Calu3 (cell line): ENCODE results near the gene THOC6. TPM values are rescaled to one million over a fixed set of nuclear protein-coding genes. Genes with fewer than 3 reads are reported as not detected.
"Not testable (repeated sequence)": the region's sequence is repeated elsewhere in the genome, so short reads cannot be mapped to it uniquely, and the experiment has no call there.

Experiments used
- BruUV-seq: library from RNA; stranded (reverse); fragments of 400-500 nt; replicated peaks from 2 replicates; lab custom pipeline; 2021; lab: Mats Ljungman, UMichigan
- CTCF ChIA-PET: fragments of 300-600 bp; sonication (Branson Sonifier 250); formaldehyde crosslinking; loops from one replicate; lab custom pipeline; 2022; ENCODE audit warnings: antibody characterized with exemption; lab: Charles Lee
- DNase-seq: peaks from one replicate; pipeline ENCODE4 v3.0.0; 2022
- H3K27ac Mint-ChIP-seq: one replicate; pipeline ENCODE4 v1.8.0; 2022; ENCODE audit warnings: mixed read lengths; ENCODE audit not compliant: unreplicated experiment
- H3K27me3 Mint-ChIP-seq: one replicate; pipeline ENCODE4 v1.8.0; 2022; ENCODE audit warnings: mixed read lengths; ENCODE audit not compliant: unreplicated experiment
- H3K36me3 Mint-ChIP-seq: one replicate; pipeline ENCODE4 v1.8.0; 2022; ENCODE audit warnings: mild to moderate bottlenecking, moderate library complexity, mixed read lengths; ENCODE audit not compliant: insufficient read depth, unreplicated experiment
- H3K4me1 Mint-ChIP-seq: one replicate; pipeline ENCODE4 v1.8.0; 2022; ENCODE audit warnings: mild to moderate bottlenecking, low read depth, mixed read lengths; ENCODE audit not compliant: unreplicated experiment
- H3K4me3 Mint-ChIP-seq: one replicate; pipeline ENCODE4 v1.8.0; 2022; ENCODE audit warnings: mild to moderate bottlenecking, low read depth, moderate library complexity, mixed read lengths; ENCODE audit not compliant: unreplicated experiment
- H3K9me3 Mint-ChIP-seq: one replicate; pipeline ENCODE4 v1.8.0; 2022; ENCODE audit warnings: low read depth, mixed read lengths; ENCODE audit not compliant: unreplicated experiment
- intact Hi-C: fragments of 100-400 bp; cut with micrococcal nuclease; formaldehyde crosslinking; loops from one replicate; pipeline ENCODE4 v1.10.0; 2022; ENCODE audit not compliant: unreplicated experiment
- total RNA-seq: library from RNA; stranded (reverse); gene quantifications from 2 replicates; pipeline ENCODE4 v1.2.3, GENCODE V29; 2022
- TF ChIP-seq, protein P1 (sequence below): fragments of 200-600 bp; IDR thresholded peaks from one replicate; pipeline ENCODE4 v1.8.0; 2022; ENCODE audit warnings: antibody characterized with exemption; ENCODE audit not compliant: unreplicated experiment

THOC6 gene
- total RNA-seq, 1 experiment from 2014 or later, result 50.8 TPM

GRCh38 chr16:3051494-3051893 lies 27.7 kb downstream of the THOC6 start:
- H3K9me3 Mint-ChIP-seq, result no peaks in the 10 kb centered on the region
- BruUV-seq, result no TSS peak
- peaks cover 27% of the 10 kb centered on the region for H3K36me3 Mint-ChIP-seq
- TF ChIP-seq, protein P1, sequence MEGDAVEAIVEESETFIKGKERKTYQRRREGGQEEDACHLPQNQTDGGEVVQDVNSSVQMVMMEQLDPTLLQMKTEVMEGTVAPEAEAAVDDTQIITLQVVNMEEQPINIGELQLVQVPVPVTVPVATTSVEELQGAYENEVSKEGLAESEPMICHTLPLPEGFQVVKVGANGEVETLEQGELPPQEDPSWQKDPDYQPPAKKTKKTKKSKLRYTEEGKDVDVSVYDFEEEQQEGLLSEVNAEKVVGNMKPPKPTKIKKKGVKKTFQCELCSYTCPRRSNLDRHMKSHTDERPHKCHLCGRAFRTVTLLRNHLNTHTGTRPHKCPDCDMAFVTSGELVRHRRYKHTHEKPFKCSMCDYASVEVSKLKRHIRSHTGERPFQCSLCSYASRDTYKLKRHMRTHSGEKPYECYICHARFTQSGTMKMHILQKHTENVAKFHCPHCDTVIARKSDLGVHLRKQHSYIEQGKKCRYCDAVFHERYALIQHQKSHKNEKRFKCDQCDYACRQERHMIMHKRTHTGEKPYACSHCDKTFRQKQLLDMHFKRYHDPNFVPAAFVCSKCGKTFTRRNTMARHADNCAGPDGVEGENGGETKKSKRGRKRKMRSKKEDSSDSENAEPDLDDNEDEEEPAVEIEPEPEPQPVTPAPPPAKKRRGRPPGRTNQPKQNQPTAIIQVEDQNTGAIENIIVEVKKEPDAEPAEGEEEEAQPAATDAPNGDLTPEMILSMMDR, result no peak
- intact Hi-C loops, result no loop called here
- H3K27ac Mint-ChIP-seq, result no peak overlapping the region
- no peaks in the 10 kb centered on the region for H3K4me1 Mint-ChIP-seq
- peaks cover 54% of the 10 kb centered on the region for H3K27me3 Mint-ChIP-seq
- no peak overlapping the region for H3K4me3 Mint-ChIP-seq
- CTCF ChIA-PET, result interaction anchor here (0.6 kb wide), 1 partner anchor 820 kb away, joined by 3 read pairs; no protein-coding TSS in a partner anchor
- no peak for DNase-seq

DNA sequence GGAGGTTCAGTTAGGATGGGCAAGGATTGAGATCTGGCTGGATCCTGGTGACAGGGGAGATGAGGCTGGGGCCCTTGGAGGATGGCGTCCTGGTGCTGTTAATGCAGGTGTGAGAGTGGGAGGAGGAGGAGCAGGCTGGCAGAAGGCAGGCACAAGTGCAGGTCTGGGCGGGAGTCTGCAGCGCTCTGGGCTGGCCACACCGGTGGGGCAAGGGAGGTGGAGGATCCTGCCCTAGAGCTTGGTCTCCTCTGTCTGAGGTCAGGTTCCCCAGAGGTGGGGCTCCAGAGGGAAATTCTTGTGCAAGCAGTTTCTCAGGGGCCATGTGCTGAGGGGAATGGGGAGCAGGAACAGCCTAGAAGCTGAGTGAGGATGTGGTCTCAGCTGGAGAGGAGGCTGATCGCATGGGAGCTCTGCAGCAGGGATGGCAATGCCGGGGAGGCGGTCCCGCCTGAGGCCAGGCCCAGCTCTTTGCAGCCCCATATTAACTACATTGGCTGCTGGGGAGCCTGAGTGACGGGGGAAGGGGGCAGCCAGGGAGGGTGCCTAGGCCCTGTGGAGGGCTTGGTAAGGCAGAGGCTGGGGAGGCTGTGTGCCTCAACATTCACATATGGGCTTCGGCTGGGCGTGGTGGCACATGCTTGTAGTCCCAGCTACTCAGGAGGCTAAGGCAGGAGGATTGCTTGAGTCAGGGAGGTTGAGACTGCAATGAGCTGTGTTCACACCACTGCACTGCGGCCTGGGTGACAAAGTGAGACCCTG lies 28.9 kb downstream of the THOC6 start:
- H3K9me3 Mint-ChIP-seq, DNase-seq, H3K4me3 Mint-ChIP-seq, CTCF ChIA-PET, H3K4me1 Mint-ChIP-seq, BruUV-seq, intact Hi-C loops: not testable (repeated sequence)
- Mint-ChIP-seq H3K27ac (peak overlapping the region; percentile 53), H3K27me3 (peaks cover 41% of the 10 kb centered on the region), H3K36me3 (peaks cover 21% of the 10 kb centered on the region)

GRCh38 chr16:3053330-3053710 lies 29.5 kb downstream of the THOC6 start:
- H3K4me3 Mint-ChIP-seq, intact Hi-C loops, H3K4me1 Mint-ChIP-seq, H3K27ac Mint-ChIP-seq, DNase-seq, CTCF ChIA-PET, H3K9me3 Mint-ChIP-seq: not testable (repeated sequence)
- peaks cover 35% of the 10 kb centered on the region for H3K27me3 Mint-ChIP-seq
- peaks cover 23% of the 10 kb centered on the region for H3K36me3 Mint-ChIP-seq
- TSS peak; percentile 2 for BruUV-seq

DNA sequence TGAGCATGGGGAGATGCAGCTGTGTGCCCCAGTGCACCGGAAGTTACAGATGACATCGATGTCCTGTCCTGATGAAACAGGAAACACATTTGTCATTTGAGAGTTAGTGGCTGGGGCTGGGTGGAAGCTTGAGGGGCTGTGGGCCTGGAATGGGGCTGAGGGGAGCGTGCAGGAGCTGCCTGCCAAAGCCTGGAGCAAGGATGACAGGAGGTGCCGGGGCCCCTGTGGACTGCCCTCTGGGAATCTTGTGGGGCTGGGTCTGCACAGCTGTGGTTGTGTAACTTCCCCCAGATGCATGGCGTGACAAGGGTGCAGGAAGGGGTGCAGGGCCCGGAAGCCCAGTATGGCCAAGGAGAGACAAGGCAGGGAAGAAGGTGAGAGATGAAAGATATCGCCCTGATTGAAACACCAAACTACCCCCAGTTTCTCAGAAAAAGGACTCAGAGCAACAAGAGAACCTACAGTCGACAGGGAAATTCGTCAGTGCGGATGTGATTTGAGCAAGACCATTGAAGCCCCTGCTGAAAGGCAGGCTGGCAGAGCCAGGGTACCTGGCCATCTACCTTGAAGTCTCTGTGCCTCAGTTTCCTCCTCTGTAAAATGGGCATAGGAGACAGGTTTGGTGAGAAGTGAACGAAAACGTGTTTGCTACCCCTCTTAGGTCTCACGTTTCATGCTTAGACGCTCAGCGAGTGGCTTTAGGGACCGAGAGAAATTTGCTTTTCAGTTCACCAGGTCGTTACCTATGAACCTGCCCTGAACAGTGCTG lies 31.3 kb downstream of the THOC6 start:
- TF ChIP-seq, protein P1, result no peak
- no peak overlapping the region for H3K4me3 Mint-ChIP-seq
- DNase-seq, result no peak
- intact Hi-C loops, result no loop called here
- BruUV-seq, result no TSS peak
- H3K36me3 Mint-ChIP-seq, result peaks cover 29% of the 10 kb centered on the region
- no peaks in the 10 kb centered on the region for H3K4me1 Mint-ChIP-seq
- H3K27me3 Mint-ChIP-seq, result peaks cover 18% of the 10 kb centered on the region
- CTCF ChIA-PET, result no interaction called here
- no peaks in the 10 kb centered on the region for H3K9me3 Mint-ChIP-seq
- H3K27ac Mint-ChIP-seq, result no peak overlapping the region

GRCh38 chr16:3055734-3056115 lies 31.9 kb downstream of the THOC6 start:
- CTCF ChIA-PET, BruUV-seq, H3K4me1 Mint-ChIP-seq: not testable (repeated sequence)

More at GRCh38 chr16:3055734-3056115, 31.9 kb downstream of the THOC6 start:
- DNase-seq, H3K9me3 Mint-ChIP-seq, H3K4me3 Mint-ChIP-seq, intact Hi-C loops, H3K27ac Mint-ChIP-seq: not testable (repeated sequence)
- peaks cover 12% of the 10 kb centered on the region for H3K27me3 Mint-ChIP-seq
- H3K36me3 Mint-ChIP-seq, result peaks cover 29% of the 10 kb centered on the region
